ENCODE data around the gene STXBP1.
A peak's percentile ranks its signal among the peaks of the same experiment; 100 is the strongest.

STXBP1 gene

DNA sequence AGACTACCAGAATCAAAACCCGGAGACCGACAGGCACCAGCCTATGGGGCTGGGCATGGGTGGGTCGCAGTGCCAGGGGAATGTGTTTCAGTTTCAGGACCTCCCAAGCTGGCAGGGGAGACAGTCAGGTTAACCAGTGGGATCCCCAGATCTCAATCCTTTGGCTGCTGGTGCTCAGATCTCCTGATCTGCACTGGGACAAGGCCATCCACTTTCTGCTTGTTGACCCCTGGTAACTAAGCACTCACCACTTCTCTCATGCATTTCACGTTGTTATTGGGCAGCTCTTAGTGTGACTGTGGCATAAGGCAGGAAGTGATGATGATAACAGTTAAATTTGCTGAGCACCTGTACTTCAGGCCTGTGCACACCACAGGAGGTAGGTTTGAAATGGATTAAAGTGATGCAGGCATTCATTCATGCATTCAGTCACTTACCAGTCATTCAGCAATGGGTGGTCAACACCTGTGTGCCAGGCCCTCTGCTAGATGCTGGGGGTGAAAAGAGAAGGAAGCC is 42.1 kb upstream of the STXBP1 start:
- ChIA-PET POLR2A (interaction anchor here (0.6 to 1.0 kb wide), 3 partner anchors 9 to 497 kb away, joined by 3 to 5 read pairs (median 4); partner anchors contain the start of genes NAIF1 and ZNF79), CTCF (interaction anchor here (0.6 to 1.7 kb wide), 5 partner anchors 9 to 165 kb away, joined by 3 to 7 read pairs (median 4); partner anchors contain the start of gene TOR2A)
- no peak overlapping the region for H3K27ac ChIP-seq (ENCODE audit: extremely low read depth, low read depth, low read length)
- no peak overlapping the region for H3K4me3 ChIP-seq (ENCODE audit: low read depth, low read length)
- H3K9me3 ChIP-seq (ENCODE audit: control insufficient read depth, insufficient read depth, low read depth, low read length) = no peaks in the 10 kb centered on the region
- H3K4me1 ChIP-seq (ENCODE audit: control insufficient read depth, insufficient read depth, low read length) = peaks cover 11% of the 10 kb centered on the region; the same call in 1 of the 2 replicates
- TF ChIP-seq, protein P1, sequence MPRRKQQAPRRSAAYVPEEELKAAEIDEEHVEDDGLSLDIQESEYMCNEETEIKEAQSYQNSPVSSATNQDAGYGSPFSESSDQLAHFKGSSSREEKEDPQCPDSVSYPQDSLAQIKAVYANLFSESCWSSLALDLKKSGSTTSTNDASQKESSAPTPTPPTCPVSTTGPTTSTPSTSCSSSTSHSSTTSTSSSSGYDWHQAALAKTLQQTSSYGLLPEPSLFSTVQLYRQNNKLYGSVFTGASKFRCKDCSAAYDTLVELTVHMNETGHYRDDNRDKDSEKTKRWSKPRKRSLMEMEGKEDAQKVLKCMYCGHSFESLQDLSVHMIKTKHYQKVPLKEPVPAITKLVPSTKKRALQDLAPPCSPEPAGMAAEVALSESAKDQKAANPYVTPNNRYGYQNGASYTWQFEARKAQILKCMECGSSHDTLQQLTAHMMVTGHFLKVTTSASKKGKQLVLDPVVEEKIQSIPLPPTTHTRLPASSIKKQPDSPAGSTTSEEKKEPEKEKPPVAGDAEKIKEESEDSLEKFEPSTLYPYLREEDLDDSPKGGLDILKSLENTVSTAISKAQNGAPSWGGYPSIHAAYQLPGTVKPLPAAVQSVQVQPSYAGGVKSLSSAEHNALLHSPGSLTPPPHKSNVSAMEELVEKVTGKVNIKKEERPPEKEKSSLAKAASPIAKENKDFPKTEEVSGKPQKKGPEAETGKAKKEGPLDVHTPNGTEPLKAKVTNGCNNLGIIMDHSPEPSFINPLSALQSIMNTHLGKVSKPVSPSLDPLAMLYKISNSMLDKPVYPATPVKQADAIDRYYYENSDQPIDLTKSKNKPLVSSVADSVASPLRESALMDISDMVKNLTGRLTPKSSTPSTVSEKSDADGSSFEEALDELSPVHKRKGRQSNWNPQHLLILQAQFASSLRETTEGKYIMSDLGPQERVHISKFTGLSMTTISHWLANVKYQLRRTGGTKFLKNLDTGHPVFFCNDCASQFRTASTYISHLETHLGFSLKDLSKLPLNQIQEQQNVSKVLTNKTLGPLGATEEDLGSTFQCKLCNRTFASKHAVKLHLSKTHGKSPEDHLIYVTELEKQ (tag by site-specific recombination; IDR thresholded peaks at IDR 0.05; ENCODE audit: borderline replicate concordance) = no peak
- TF ChIP-seq ZNF214 (tag by site-specific recombination; IDR thresholded peaks at IDR 0.05; ENCODE audit: borderline replicate concordance) = no peak
- H3K36me3 ChIP-seq (ENCODE audit: control insufficient read depth in 2 of 2, insufficient read depth in 1 of 2, low read length in 2 of 2) = no peaks in the 10 kb centered on the region

DNA sequence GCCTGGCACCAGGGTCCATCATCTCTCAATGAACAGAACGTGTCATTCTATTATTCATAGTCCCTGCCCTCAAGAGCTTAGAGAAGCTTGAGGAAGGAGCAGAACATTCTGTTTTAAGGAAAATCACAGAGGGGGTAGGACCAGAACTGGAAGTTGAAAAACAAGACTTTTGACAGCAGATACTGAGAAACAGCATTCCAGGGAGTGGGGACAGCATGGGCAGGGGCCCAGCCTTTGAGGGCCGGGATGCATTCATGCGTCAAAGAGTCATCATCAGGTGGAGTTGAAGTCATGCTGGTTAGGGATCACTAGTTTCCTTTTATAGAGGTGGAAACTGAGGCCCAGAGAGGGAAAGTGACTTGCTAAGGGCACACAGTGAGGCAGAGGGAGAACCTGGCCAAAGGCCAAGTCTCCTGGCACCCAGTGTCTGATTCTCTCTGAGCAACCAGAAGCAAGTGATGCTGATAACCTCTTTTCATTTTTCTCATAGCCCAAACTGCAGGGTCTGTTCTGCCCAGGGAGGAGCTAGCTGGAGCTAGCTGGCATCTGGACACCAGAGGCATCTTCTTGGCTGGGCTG is 41.5 kb upstream of the STXBP1 start:
- H3K27ac ChIP-seq (ENCODE audit: extremely low read depth, low read depth, low read length) = no peak overlapping the region
- peaks cover 11% of the 10 kb centered on the region; the same call in 1 of the 2 replicates for H3K4me1 ChIP-seq (ENCODE audit: control insufficient read depth, insufficient read depth, low read length)
- H3K36me3 ChIP-seq (ENCODE audit: control insufficient read depth in 2 of 2, insufficient read depth in 1 of 2, low read length in 2 of 2) = no peaks in the 10 kb centered on the region
- H3K9me3 ChIP-seq (ENCODE audit: control insufficient read depth, insufficient read depth, low read depth, low read length) = no peaks in the 10 kb centered on the region
- TF ChIP-seq, protein P2, sequence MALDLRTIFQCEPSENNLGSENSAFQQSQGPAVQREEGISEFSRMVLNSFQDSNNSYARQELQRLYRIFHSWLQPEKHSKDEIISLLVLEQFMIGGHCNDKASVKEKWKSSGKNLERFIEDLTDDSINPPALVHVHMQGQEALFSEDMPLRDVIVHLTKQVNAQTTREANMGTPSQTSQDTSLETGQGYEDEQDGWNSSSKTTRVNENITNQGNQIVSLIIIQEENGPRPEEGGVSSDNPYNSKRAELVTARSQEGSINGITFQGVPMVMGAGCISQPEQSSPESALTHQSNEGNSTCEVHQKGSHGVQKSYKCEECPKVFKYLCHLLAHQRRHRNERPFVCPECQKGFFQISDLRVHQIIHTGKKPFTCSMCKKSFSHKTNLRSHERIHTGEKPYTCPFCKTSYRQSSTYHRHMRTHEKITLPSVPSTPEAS (tag by site-specific recombination; IDR thresholded peaks at IDR 0.05) = no peak
- TF ChIP-seq IKZF3 (tag by site-specific recombination; IDR thresholded peaks at IDR 0.05) (no peak), ZFP37 (tag by site-specific recombination; IDR thresholded peaks at IDR 0.05) (no peak), ZNF223 (tag by site-specific recombination; IDR thresholded peaks at IDR 0.05) (no peak), ZNF768 (tag by site-specific recombination; IDR thresholded peaks at IDR 0.05) (0 out of 2 replicates have a peak, but pooled peaks have one; percentile 28), ZNF10 (tag by site-specific recombination; IDR thresholded peaks at IDR 0.05) (0 out of 2 replicates have a peak, but pooled peaks have one; percentile 28), ZNF561 (tag by site-specific recombination; IDR thresholded peaks at IDR 0.05; ENCODE audit: borderline replicate concordance) (no peak)
- TF ChIP-seq, protein P3, sequence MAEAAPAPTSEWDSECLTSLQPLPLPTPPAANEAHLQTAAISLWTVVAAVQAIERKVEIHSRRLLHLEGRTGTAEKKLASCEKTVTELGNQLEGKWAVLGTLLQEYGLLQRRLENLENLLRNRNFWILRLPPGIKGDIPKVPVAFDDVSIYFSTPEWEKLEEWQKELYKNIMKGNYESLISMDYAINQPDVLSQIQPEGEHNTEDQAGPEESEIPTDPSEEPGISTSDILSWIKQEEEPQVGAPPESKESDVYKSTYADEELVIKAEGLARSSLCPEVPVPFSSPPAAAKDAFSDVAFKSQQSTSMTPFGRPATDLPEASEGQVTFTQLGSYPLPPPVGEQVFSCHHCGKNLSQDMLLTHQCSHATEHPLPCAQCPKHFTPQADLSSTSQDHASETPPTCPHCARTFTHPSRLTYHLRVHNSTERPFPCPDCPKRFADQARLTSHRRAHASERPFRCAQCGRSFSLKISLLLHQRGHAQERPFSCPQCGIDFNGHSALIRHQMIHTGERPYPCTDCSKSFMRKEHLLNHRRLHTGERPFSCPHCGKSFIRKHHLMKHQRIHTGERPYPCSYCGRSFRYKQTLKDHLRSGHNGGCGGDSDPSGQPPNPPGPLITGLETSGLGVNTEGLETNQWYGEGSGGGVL (tag by site-specific recombination; IDR thresholded peaks at IDR 0.05) = no peak
- TF ChIP-seq, protein P4, sequence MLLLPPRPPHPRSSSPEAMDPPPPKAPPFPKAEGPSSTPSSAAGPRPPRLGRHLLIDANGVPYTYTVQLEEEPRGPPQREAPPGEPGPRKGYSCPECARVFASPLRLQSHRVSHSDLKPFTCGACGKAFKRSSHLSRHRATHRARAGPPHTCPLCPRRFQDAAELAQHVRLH (tag by site-specific recombination; IDR thresholded peaks at IDR 0.05) = no peak
- POLR2A ChIA-PET = interaction anchor here (1.0 kb wide), 1 partner anchor 8 kb away, joined by 3 read pairs; no protein-coding TSS in a partner anchor
- CTCF ChIA-PET = interaction anchor here (0.6 to 2.5 kb wide), 6 partner anchors 8 to 171 kb away, joined by 3 to 8 read pairs (median 5); no protein-coding TSS in a partner anchor
- H3K4me3 ChIP-seq (ENCODE audit: low read depth, low read length) = no peak overlapping the region

DNA sequence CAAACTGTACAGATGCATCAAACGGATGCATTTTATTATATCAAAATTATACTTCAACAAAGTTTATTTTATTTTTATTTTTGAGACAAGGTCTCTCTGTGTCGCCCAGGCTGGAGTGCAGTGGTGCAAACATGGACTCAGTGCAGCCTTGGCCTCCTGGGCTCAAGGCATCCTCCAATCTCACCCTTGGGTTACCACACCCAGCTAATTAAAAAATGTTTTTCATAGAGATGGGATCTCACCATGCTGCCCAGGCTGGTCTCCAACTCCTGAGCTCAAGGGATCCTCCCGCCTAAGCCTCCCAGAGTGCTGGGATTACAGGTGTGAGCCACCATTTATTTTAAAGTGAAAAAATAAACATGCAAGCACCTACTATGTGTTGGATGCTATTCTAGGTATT is 40.1 kb upstream of the STXBP1 start:
- TF ChIP-seq ZNF76 (tag by site-specific recombination; IDR thresholded peaks at IDR 0.05; ENCODE audit: borderline replicate concordance, low read depth) = no peak
- TF ChIP-seq, protein P5, sequence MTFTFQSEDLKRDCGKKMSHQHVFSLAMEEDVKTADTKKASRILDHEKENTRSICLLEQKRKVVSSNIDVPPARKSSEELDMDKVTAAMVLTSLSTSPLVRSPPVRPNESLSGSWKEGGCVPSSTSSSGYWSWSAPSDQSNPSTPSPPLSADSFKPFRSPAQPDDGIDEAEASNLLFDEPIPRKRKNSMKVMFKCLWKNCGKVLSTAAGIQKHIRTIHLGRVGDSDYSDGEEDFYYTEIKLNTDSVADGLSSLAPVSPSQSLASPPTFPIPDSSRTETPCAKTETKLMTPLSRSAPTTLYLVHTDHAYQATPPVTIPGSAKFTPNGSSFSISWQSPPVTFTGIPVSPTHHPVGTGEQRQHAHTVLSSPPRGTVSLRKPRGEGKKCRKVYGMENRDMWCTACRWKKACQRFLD (tag by site-specific recombination; IDR thresholded peaks at IDR 0.05) = no peak
- no peak for TF ChIP-seq ZNF114 (tag by site-specific recombination; IDR thresholded peaks at IDR 0.05)
- TF ChIP-seq ZNF48 (tag by site-specific recombination; IDR thresholded peaks at IDR 0.05) = no peak
- TF ChIP-seq MZF1 (tag by site-specific recombination; IDR thresholded peaks at IDR 0.05; ENCODE audit: borderline replicate concordance) = no peak
- H3K27ac ChIP-seq (ENCODE audit: extremely low read depth, low read depth, low read length) = no peak overlapping the region
- H3K4me3 ChIP-seq (ENCODE audit: low read depth, low read length) = no peak overlapping the region
- no peaks in the 10 kb centered on the region for H3K9me3 ChIP-seq (ENCODE audit: control insufficient read depth, insufficient read depth, low read depth, low read length)
- no peaks in the 10 kb centered on the region for H3K36me3 ChIP-seq (ENCODE audit: control insufficient read depth in 2 of 2, insufficient read depth in 1 of 2, low read length in 2 of 2)
- CTCF ChIA-PET = interaction anchor here (0.7 to 2.5 kb wide), 5 partner anchors 10 to 384 kb away, joined by 3 to 8 read pairs (median 7); no protein-coding TSS in a partner anchor
- POLR2A ChIA-PET = no interaction called here
- H3K4me1 ChIP-seq (ENCODE audit: control insufficient read depth, insufficient read depth, low read length) = peaks cover 6% of the 10 kb centered on the region; the same call in 1 of the 2 replicates

Data from HEK293 (cell line).